Activated CD8-positive, alpha-beta memory T cell treated with anti-CD3 and anti-CD28 coated beads, Interleukin-2, amount 50 U/mL, for 4 hours (primary cell): ENCODE measurements around the gene KATNIP.
"Not testable (repeated sequence)": the region's sequence is repeated elsewhere in the genome, so short reads cannot be mapped to it uniquely, and the experiment has no call there.

Experiments used
- DNase-seq: peaks from one replicate; pipeline ENCODE4 v3.0.0-alpha.2; 2020

KATNIP gene

DNA sequence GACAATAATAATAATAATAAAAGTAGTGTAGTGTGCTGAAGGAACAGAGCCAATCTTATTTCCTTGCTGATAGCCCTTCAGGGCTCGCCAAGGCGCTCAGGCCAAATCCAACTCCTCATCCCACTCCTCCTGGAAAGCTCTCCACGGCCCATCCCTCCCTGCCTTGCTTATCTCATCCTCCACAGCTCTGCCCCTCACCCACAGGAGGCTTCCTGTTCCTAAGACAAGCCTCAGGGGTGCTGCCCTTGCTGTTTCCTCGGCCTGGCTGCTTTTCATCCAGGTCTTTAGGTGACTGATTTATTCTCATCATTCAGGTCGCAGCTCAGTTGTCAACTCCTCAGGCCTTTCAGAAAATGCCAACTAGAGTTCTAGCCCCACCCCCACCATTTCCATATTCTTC is 11.4 kb upstream of the KATNIP start:
- no peak for DNase-seq

DNA sequence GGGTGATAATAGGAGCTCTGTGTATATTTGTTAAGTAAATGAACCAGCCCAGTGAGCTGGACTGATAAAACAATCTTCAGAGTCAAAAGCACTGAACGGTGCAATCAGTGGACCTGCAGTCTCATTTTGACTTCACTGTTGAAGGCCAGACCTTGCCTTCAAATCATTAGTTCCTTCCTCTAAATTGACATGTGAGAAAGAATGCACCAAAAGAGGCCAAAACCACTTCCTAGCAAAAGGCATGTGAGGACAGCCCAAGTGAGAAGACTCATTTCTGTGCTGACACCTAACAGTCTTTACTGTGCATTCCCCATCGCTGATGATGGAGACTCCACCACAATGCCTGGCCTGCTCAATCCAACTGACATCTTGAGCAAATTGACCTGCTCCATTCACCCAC is 10.8 kb upstream of the KATNIP start:
- DNase-seq = no peak

DNA sequence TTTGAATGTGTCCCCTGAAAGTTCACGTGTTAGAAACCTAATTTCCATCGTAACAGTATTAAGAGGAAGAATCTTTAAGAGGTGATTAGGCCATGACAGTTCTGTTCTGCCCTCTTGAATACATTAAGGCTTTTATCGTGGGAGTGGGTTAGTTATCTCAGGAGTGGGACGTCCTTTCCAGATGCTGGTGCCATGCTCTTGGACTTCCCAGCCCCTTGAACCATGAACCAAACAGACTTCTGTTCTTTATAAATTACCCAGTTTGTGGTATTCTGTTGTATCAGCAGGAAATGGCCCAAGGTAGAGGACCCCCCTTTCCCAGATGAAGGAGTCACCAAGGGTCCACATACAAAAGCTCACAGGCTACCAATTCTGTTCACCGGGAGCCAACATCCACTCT is 10.3 kb upstream of the KATNIP start:
- no peak for DNase-seq

DNA sequence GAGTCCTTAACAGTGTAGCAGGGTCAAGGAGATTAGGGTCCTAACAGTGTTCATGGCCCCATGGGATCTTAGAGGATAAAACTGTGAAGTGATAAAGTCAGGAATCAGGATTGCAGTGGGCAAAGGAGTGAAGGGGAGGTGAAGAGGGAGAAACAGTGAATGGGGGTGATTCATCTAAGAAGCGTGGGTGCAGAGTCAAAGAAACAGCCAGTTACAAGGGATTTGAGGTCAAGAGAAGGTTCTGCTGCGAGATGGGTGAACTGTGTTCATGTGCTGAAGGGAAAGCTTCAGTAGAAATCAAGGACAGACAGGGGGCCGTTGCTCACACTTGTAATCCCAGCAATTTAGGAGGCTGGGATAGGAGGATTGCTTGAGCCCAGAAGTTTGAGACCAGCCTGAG is 6.1 kb upstream of the KATNIP start:
- no peak for DNase-seq

DNA sequence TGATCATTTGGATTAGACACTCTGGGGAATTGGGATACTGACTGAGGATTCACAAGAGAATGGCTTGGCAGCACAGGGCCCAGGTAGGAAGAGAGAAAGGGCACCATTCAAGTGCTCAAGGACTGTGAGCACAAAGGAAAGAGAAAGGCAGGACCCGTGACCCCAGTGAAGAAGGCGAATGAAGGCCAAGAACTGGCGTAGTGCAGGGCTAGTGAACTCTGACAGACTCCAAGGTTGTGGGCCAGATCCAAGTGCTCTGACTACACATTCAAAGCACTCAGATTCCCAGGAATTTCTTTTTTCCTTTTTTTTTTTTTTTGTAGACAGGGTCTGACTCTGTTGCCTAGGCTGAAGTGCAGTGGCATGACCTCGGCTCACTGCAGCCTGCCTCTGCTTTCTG is 5.3 kb upstream of the KATNIP start:
- DNase-seq = no peak

DNA sequence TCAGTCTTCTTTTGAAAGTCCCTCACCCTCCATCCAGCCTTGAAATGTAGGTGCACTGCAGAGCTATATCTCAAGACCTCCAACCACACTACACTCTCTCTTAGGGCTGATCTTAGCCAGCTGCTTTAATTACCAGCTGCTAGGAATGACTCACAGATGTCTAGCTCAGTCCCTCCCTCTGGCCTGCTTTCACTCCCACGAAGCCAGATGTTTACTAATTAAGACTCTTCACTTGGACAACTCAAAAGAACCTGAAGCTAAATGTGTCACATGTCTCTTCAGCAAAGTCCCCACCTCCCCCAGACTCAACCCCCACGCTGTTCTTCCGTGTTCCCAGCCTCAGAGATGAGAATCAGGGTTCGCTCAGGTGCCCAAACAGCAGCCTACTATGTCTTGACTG is 2.8 kb upstream of the KATNIP start:
- DNase-seq = no peak

DNA sequence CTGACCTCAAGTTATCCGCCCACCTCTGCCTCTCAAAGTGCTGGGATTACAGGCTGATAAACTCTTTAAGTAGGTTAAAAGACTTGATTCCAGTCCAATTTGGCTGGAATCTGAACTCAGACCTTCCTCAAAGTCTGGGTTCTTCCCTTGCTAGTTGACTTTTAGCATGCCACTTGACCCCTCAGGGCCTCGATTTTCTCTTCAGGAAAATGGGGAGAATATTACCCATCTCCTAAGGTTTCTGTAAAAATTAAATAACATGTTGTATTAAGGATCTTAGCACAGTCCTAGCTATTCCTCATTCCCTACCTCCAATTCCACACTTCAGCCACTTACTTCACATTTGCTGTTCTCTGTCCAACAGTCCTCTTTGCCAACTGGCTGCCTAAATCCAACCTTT is 2.1 kb upstream of the KATNIP start:
- DNase-seq = no peak

DNA sequence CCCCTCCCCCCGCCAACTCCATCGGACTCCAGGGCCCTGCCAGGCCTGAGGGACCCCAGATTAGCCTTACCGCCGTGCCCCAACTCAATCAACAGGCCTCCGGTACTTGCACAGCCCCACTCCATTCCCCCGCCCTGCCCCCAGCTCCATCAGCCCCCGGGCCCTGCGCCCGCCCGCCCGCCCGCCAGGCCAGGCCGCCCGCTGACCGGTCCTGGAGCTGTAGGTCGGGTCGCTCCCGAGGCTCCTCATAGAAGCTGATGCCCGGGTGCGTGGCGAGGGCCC is 539 bp upstream of the KATNIP start:
- DNase-seq = no peak

DNA sequence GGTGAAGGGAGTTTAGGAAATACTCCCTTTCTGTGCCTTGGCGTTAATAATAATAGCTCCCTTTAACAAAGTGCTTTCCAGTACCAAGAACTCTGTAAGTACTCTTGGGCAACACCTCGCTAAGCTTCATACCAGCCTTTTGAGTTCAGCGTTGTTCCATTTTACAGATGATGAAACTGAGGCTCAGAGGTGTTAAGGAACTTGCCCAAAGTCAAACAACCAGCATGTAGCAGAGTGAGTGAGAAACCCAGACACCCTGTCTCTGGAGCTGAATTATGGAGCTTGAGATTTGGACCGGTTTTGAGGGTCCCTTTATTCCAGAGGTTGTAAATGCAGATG is 607 bp downstream of the KATNIP start:
- DNase-seq = no peak

DNA sequence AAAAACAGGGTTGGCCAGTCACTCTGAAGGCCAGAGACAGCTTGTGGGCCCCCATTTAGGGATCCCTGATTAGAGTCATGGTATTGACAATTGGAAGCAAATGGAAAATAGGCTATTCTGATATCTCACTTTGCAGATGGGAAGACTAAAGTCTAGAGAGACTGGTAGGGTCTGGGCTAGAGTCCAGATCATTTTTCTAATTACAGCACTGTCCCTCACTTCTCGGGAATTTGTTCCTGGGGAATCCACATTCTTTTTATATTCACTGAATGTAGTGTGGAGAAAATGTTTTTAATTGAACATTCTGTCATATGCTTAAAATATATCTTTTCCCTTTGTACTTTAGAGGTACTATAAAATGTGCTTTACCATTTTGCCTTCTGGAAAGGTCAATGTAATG is 1.1 kb downstream of the KATNIP start:
- DNase-seq = no peak

DNA sequence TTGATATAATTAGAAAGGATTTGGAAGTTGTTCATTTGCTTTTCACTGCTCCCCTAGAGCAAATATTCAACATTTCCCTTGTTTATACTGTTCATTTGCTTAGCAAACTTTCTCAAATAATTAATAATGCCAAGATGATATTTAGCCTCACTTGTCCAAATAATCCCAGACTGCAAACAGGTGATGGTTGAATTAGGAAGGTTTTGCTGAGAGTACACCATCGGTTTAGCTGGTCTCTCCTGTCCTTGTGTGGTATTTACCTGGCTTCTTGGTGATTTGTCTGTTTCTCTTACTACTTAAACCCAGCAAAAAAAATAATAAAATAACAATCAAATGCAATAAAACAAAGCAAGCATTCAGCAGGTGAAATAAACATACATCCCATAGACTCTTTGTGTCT is 6.5 kb downstream of the KATNIP start:
- no peak for DNase-seq

DNA sequence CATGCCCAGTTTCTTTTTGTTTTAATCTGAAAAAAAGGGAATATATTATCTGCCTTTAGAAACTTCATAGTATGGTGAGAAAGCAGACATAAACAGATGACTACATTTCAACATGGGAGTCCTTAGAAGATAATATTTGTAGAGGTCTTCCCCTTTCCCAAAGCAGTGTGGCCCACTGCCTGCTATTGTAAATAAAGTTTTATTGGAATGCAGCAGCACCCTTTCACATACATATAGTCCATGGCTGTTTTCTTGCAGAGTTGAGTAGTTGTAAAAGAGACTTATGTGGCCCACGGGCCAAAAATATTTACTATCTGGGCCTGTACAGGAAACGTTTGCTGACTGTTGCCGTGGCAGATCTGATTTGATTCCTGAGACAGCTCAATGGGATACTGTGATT is 8.5 kb downstream of the KATNIP start:
- DNase-seq = no peak

DNA sequence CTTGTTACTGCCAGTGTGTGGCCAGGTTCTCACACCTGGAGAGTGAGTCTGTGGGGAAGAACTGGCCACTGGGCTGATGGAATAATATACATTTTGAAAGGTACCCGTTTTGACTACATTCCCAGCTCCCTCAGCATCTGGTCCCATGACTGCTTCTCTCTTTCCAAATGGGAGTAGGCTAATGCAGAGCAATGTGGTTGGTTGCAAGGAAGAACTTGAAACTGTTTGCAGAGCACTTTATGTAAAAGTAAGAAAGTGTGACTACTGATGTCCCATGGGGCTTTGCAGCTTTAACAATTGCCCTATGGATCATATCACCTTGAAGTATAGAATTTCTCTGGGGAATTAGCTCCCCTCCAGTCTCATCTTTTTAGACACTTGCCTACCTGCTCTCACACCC is 9.0 kb downstream of the KATNIP start:
- no peak for DNase-seq

DNA sequence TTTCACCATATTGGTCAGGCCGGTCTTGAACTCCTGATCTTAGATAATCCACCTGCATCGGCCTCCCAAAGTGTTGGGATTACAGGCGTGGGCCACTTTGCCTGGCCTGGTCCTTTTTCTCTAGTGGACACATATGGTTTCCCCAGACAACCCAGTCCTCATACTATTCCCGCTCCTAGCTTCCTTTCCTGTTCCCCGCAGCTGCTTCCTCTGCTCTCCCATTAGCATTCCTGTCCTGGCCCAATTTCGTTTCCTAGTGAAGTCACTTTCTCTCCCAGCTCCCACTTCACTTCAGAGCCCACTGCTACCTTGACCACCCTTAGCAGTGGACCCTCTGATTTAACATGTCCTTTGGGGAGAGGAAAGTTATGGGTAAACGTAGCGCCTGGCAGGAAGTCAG is 11.3 kb downstream of the KATNIP start:
- DNase-seq = no peak

DNA sequence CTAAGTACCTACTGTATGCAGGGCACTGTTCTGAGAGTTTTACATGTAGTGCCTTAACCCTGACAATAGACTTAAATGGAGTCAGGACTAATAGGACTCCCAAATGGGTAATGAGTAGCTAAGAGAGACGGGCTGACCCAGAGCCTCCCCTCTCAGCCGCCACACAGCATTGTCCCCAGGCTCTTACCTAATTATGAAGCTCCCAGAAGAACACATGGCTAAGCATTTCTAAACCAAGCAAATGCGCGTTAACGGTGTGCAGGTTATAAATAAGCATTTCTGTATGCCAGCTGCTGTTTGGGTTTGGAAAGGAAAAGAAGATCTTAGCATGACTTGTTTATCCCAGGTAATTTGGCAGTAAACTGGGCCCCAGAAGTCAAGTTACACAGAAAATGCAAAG is 14.3 kb downstream of the KATNIP start:
- no peak for DNase-seq

DNA sequence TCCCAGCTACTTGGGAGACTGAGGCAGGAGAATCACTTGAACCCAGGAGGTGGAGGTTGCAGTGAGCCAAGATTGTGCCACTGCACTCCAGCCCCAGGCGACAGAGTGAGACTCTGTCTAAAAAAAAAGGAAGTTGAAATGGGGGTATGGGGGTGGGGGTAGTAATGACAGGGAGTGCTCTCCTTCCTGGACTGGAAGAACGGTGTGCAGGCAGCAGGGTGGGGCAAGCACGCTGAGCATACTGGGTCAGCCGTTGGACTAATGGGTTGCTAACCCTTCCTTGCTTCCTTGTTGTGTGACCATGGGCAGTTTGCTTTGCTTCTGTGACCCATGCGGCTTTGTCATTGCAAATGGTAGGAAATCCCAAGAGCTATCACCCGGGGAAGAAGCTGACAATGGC is 16.5 kb downstream of the KATNIP start:
- DNase-seq = no peak

DNA sequence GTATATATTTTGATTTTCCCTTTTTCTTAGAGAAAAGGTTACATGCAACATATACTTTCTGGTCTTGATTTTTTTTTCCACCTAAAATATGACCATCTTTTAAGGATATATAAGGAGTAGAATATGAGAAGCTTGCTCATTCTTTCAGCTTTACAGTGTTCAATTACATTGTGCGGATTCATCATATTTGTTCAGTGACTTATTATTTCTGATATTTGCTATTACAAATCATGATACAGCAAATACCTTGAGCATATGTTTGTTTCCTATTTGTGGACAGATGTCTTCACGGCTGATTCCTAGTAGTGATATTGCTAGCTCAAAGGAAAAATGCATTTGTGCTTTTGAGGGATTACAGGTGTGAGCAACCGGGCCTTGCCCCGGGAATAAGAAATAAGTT is 18.1 kb downstream of the KATNIP start:
- no peak for DNase-seq

DNA sequence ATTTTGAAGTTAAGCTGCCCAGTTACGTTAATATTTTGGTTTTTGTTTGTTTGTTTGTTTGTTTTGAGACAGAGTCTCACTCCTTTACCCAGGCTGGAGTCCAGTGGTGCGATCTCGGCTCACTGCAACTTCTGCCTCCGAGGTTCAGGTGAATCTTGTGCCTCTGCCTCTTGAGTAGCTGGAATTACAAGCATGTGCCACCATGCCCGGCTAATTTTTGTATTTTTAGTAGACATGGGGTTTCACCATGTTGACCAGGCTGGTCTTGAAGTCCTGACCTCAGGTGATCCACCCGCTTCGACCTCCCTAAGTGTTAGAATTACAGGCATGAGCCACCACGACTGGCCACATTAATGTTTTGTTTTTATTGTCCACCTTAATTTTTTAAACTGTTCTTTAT is 21.0 kb downstream of the KATNIP start:
- DNase-seq = not testable (repeated sequence)

DNA sequence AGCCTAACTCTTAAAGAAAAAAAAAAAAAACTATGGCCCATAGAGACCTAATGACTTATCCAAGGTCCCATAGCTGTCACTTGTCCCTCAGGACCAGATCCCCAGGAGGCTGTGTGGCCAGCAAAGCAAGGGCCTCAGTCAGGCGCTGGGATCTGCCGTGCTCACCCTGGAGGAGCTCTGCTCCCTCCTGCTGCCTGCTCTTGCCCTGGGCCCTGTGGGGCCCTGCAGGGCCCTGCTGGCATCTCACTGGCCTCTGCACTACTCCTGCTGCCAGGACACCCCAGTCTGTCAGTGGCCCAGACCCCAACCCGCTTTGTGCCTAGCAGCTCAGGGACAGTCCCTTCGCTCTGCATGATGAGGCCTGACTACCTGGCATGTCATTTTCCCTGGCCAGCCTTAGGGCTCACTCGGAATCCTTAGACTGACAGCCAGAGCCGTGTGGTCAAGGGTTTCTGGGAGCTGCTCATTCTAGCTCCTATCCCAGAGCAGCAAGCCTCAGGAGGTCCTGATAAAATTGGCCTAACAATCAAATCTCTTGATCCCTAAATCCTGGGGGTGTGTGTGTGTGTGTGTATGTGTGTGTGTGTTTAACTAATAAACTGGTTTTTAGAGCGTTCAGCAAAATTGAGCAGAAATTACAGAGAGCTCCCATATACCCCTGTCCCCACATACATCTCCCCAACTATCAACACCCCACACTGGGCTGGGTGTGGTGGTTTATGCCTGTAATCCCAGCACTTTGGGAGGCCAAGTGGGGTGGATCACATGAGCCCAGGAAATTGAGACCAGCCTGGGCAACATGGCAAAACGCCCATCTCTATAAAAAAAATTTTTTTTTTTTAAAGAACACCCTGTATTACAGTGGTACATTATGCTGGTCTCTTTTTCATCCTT is 21.7 kb downstream of the KATNIP start:
- no peak for DNase-seq

DNA sequence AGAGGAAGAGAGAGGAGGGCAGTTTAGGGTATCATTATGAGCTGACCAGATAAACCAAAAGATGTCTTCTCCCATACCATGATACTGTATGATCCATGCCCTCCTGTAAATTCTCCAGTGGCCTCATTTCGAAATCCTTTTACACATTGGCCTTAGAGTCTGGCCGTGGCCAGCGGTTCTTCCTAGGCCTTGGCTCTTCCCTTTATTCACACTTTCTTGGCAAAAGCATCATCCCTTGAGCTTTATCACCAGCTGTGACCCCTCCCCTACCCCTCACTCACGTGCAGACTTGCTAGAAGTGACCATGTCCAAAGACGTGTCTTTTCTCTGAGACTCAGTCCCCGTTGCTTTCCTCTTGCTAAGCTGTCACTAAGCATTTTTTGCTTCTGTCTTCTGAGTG is 22.8 kb downstream of the KATNIP start:
- DNase-seq = no peak

DNA sequence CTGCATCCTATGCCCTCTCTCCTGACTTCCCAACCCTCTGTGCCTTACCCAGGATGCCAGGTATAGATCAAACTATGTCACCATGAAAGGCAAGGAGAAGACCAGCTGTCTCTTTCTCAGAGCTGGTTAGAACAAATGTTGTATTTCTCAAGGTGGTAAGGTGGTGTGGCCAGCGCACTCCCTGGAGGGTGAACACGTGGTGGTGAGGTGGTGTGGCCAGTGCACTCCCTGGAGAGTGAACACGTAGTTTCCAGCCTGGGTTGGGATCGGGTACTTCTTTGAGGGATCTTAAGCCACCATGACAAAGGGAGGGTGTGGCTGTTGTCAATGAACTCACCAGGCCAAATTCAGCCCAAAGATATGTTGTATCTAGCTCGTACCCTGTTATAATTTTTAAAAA is 26.8 kb downstream of the KATNIP start:
- no peak for DNase-seq

DNA sequence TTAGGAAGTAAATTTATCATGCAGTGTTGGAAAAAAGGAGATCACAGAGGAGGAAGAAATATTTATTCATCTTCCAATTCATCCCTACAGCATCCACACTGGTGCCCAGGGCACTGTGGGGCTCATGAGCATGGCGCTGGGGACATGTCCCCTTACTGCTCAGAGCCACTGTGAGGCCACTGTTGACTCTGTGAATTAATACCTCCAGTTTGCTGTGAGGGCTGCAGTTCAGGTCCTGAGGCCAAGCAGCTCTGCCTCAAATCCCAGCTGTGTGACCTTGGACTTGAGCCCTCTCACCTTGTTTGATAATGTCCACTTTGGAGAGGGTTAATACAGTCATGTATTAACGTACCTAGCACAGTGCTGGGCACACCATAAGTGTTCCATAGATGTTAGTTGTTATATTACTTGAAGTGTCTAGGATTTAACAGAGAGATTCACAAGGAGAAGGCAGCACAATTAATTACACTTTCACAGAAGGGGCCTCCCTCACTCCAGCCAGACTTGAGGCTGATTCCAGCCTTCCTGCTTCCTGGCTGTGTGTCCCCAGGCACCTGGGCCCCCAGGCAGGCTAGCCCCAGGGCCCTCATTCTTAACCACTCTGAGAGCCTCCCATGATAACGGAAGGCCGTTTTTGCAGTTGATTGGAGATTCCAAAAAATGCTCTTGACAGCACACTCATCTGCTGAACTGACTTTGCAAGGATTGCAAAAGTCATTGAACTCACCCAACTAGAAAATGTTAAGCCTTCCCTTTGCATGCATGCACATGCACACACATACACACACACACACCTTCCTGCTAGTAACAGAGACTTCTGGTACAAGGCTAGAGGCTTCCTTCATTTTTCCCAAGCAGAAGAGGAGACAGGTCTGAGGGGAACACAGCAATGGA is 29.4 kb downstream of the KATNIP start:
- DNase-seq = no peak

DNA sequence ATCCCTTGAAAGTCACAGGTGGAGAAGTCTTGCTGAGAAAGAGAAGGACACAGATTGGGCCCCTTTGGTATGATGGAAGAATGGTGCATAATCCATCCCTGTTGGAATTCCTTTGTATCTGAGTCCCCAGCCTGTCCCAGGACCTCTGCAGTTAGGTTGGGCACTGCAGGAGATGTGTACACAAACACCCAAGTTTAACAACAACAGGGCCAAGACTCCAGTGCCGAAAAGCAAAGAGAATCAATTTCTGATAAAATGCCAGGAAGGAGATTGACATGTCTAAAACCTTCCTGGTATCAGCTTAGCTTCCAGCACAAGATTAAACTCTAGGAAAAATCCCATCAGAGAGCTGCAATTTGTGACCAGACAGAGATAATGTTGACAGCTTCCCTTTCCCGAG is 32.9 kb downstream of the KATNIP start:
- DNase-seq = no peak

DNA sequence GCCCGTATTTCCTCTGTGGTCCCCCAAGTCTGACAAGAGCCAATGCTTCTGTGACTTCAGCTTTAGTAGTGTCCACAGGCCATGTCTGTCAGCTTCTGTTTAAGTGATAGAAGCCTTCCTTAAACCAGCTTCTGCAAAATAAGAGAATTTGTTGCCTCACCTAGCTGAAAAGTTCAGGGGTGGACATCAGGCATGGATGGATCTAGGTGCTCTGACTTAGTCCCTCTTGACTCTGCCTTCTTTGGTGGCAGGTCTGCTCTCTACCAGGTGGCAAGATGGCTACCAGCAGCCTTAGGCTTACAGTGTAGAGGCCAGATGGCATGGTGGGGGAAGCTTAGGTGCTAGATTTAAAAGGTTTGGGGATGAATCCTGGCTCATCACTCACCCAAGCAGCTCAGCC is 33.7 kb downstream of the KATNIP start:
- DNase-seq = no peak

DNA sequence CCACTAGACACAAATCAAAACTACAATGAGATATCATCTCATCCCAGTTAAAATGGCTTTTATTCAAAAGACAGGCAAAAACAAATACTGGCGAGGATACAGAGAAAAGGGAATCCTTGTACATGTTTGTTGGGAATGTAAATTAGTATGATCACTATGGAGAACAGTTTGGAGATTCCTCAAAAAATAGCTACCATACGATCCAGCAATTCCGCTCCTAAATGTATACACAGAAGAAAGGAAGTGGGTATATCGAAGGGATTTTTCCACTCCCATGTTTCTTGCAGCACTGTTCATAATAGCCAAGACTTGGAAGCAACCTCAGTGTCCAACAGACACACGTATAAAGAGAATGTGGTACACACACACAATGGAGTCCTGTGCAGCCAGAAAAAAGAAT is 35.3 kb downstream of the KATNIP start:
- no peak for DNase-seq
